ENCODE measurements around the gene TESK2.
"Not testable (repeated sequence)": the region's sequence is repeated elsewhere in the genome, so short reads cannot be mapped to it uniquely, and the experiment has no call there.

The TESK2 gene

DNA sequence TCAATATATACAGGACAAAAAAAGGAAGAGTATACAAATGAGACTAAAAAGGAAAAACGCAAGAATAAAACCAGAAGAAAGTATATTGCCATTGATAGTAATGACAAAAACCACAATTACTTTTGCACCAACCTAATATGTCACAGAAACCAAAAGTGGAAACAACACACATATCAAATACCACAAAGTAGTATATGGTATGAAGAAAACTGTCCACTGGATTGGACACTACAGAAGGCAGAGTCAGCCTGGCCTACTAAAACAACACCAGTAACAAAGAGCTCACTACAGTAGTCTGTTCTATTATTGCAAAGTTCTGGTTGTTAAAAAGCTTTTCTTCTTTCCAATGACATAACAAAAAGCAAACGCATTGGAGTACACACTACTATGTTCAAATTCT is 17.7 kb downstream of the TESK2 start:
- no peak for DNase-seq (ENCODE audit: low read depth)

DNA sequence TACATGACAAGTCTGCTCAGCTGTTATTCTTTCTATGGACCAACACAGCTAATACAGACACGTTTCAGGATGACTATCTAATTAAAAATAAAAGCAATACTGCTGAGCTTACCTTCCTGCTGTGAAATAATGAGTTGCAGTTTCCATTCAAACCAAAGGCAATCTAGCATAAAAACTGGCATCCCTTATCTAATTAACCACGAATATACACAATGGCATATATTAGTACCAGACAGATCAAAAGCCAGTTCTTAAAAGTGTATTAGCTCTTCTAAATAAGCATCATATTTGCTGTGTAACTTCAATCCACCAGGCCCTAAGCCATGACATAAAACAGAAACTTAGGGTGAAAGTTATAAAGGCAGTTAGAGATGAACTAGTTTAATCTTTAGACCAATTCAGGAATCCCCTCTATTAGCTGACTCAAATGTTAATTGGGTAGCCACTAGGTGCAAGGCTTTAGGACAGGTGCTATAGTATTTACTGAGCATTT is 20.6 kb downstream of the TESK2 start:
- DNase-seq (ENCODE audit: low read depth) = no peak

DNA sequence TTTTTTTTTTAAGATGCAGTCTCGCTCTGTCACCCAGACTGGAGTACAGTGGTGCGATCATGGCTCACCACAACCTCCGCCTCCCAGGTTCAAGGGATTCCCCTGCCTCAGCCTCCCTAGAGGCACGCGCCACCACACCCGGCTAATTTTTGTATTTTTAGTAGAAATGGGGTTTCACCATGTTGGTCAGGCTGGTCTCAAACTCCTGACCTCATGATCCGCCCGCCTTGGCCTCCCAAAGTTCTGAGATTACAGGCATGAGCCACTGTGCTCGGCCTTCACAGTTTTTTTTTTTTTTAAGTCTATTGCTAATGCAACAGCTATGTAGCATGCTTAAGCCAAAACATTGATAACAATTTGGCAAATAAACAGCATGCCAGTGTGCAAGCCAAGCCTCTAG is 23.6 kb downstream of the TESK2 start:
- not testable (repeated sequence) for DNase-seq (ENCODE audit: low read depth)

DNA sequence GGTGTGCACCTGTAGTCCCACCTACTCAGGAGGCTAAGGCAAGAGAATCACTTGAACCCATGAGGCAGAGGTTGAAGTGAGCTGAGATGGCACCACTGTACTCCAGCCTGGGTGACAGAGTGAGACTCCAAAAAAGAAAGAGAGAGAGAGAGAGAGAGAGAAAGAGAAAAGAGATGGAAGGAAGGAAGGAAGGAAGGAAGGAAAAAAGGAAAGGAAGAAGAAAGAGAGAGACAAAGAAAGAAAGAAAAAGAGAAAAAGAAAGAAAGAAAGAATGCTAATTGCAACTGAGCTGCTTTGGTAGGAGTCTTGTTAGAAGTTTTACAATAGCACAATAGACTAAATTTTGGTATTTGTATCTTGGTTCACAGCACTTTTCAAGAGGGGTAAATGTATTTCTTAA is 25.7 kb downstream of the TESK2 start:
- no peak for DNase-seq (ENCODE audit: low read depth)

DNA sequence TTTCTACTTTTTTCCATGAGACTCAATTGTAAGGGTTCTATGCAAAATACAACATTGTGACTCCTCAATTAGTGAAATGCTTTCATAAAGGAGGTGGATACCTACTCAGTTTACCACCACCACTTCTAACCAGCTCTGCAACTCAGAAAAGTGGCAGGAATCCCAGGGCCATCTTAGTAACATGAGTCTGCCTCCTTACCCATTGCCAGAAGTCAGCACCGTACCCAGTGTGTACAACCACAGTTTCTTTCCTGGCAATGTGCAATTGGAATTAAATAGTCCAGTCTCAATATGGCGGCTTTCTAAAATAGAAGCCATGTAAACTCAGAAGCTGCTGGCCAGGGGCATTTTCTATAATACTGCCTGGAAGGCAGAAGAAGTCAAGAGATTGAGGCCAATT is 32.1 kb downstream of the TESK2 start:
- DNase-seq (ENCODE audit: low read depth) = no peak

DNA sequence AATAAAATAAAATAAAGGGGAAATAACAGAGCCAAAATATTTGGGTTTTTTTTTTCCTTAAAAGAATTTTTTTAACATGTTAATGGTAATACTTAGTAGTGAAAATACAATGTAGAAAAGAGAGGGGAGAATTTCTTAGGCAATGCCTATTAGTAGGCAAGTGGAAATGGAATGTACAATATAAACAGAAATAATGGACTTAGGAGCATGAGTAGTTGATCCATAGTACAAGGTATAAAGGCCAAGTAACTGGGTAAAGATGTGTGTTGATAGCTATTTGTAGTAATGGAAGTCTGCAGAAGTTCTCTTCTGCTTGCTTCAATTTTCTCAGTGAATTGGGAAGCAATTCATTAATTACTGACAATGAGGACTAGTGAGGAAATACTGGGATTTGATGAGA is 34.4 kb downstream of the TESK2 start:
- no peak for DNase-seq (ENCODE audit: low read depth)

DNA sequence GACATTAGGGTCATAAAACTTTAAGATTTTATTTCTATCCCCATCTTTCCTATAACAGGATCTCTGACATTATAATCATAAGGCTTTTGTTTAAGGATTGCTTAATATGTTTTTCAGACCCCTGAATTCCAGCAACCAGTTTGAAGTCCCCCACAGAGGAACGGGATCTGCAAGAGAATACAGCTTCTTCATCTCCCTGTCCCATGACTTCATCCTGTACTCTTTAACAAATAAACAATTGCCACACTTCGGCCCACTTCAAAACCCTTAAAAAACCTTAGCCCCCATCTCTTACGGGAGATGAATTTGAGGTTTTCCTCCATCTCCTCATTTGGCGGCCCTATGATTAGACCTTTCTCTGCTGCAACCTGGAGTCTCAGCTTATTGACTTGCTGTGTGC is 35.8 kb downstream of the TESK2 start:
- no peak for DNase-seq (ENCODE audit: low read depth)

DNA sequence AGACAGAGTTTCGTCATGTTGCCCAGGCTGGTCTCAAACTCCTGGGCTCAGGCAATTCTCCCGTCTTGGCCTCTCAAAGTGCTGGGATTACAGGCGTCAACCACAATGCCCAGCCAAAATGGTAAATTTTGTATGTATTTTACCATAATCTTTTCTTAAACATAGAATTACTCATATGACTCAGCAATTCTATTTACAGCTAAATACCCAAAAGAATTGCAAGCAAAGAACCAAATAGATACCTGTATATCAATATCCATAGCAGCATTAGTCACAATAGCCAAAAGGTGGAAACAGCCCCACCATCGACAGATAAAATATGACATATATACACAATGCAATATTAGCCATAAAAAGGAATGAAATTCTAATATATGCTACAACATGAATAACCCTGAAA is 36.5 kb downstream of the TESK2 start:
- DNase-seq (ENCODE audit: low read depth) = no peak

DNA sequence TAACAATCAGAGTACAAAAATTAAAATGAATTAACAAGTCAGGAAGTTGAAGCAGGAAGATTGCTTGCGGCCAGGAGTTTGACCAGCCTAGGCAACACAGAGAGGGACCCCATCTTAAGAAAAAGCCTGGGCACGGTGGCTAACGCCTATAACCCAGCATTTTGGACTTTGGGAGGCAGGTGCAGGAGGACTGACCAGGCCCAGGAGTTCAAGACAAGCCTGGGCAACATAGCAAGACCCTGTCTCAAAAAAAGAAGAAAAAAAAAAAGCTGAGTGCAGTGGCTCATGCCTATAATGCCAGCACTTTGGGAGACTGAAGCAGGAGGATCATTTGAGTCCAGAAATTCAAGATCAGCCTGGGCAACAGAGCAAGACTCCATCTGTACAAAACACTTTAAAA is 38.5 kb downstream of the TESK2 start:
- DNase-seq (ENCODE audit: low read depth) = no peak

DNA sequence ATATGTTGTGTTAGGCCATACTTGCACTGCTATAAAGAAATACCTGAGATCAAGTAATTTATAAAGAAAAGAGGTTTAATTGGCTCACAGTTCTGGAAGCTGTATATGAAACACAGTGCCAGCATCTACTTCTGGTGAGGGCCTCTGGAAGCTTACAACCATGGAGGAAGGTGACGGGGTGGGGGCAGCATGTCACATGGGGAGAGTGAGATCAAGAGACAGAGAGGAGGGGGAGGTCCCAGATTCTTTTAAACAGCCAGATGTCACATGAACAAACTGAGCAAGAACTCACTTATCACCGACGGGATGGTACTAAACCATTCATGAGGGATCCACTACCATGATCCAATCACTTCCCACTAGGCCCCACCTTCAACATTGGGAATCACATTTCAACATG is 42.6 kb downstream of the TESK2 start:
- no peak for DNase-seq (ENCODE audit: low read depth)

DNA sequence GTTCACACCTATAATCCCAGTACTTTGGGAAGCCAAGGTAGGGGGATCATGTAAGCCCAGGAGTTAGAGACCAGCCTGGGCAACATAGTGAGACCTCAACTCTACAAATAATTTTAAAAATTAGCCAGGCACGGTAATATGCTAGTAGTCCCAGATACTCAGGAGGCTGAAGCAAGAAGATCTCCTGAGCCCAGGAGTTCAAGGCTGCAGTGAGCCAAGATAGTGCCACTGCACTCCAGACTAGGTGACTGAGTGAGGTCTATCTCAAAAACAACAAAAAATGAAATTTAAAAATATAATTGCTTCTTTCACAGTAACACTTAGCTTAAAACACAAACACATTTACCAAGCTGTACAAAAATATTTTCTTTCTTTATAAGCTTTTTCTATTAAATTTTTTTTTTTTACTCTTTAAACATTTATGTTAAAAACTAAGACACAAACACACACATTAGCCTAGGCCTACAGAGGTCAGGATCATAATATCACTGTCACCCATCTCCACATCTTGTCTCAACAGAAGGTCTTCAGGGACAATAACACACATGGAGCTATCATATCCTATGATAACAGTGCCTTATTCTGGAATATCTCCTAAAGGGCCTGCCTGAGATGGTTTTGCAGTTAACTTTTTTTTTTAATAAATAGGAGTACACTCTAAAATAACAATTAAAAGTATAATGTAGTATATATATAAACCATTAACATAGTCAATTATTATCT is 43.9 kb downstream of the TESK2 start:
- DNase-seq (ENCODE audit: low read depth) = no peak

DNA sequence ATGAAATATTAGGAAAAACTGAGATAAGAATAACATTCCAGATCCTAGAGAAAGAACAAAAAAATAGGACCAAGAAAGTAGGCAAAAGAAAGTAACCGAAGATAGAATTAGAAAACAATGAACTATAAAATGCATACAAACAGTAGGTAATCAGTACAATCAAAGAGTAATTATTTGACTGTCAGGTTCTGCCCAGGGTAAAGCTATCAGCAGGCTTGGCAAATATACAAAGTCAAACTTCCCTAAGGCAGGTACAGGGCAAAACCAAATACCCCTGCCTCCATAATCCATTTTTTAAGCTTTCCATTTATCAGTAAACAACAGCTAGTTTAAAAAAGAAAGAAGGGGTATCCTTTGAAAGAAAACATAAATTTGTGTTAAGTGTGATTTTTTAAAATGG is 44.4 kb downstream of the TESK2 start:
- DNase-seq (ENCODE audit: low read depth) = no peak

DNA sequence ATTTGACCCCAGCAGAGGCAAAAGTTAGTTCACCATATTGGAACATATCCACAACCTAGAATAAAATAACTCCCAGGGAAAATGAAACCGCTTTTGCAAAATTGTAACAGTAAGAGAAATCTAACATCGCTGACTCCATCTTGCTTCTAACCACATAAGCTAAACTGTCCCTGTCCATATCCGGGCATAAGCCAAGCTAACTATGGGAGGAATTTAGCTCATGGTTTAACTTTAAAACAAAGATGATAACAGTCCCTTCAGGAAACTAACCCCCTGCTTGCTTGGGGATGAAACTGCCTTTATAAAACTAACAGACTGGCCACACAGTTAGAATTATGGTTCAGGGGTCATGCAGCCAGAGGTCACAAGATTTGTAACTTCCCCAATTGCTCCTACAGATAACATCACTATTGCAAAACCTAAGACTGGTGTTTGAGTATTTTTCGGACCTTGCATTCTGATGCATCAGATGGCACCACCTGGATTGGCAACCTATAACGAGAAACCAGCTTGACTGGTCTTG is 46.3 kb downstream of the TESK2 start:
- no peak for DNase-seq (ENCODE audit: low read depth)

DNA sequence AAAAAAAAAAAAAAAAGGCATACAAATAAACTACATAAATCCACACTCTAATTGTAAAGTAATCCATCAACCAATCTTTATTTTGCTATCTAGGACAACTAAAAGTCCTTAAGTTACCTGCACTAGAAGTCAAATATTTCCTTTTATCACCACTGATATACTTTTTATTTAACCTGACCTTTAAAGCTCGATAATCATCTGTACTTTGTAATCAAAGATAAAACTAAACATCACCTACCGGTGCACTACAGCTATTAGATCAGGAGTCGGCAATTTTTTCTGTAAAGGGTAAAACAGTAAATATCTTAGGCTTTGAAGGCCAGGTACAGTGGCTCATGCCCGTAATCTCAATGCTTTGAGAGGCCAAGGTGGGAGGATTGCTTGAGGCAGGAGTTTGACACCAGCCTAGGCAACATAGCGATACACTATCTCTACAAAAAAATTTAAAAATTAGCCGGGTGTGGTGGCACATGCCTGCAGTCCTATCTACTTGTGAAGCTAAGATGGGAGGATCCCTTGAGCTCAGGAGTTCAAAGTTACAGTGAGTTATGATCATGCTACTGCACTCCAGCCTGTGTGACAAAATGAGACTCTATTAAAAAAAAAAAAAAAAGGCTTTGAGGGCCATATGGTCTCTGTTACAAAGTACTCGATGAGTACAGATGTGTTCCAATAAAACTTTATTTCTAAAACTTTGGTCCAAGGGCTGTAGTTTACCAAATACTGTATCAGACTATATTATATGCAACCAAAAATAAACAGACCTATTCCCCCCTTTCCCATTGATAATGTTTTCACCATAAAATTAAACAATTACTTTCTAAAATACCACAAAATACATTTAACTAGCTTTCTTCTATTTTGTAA is 47.1 kb downstream of the TESK2 start:
- DNase-seq (ENCODE audit: low read depth) = no peak

DNA sequence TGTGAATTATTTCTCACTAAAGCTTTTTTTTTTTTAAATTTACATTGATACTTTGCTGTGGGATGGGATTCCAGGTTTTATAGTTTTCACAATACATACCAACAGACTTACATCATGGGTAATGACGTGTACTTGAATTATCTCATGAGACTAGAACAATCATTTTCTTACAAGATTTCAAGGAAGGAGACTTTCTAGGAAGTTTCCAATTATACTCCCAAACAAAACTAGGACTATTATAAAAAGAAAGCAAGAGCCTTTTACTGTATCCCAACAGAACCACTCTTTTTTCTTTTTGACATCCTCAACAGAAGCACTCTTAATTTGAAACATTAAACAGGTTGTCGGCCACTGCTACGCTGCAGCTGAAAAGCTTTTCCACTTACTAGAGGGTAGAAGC is 48.7 kb downstream of the TESK2 start:
- no peak for DNase-seq (ENCODE audit: low read depth)

DNA sequence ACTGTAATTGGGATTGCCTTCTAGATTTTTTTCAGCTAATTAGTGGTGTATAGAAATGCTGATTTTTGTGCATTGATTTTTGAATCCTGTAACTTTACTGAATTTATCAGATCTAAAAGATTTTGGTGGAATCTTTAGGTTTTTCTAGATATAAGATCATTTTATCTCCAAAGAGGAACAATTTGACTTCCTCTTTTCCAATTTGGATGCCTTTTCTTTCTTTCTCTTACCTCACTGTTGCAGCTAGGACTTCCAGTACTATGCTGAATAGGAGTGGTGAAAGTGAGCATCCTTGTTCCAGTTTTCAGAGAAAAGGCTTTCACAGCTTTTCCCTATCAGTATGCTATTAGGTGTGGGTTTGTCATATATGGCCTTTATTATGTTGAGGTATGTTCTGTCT is 53.6 kb downstream of the TESK2 start:
- no peak for DNase-seq (ENCODE audit: low read depth)

DNA sequence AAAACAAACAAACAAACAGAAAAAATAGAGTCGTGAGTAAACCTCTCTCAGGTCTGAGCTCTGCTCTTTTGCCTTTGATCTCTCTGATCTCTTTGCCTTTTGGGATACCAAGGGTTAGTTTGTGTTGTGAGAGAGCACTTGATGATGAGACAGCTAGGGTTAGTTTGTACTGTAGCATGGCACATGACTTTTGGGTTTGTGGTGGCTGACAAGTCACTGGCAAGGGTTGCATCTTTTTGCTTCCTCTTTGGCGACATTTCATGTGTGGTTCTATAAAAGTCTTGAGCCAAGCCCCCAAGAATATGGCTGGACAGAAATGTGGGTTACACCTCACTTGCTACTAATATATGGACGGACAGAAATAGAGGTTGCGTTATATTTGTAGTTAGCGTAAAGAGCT is 60.5 kb downstream of the TESK2 start:
- DNase-seq (ENCODE audit: low read depth) = no peak

DNA sequence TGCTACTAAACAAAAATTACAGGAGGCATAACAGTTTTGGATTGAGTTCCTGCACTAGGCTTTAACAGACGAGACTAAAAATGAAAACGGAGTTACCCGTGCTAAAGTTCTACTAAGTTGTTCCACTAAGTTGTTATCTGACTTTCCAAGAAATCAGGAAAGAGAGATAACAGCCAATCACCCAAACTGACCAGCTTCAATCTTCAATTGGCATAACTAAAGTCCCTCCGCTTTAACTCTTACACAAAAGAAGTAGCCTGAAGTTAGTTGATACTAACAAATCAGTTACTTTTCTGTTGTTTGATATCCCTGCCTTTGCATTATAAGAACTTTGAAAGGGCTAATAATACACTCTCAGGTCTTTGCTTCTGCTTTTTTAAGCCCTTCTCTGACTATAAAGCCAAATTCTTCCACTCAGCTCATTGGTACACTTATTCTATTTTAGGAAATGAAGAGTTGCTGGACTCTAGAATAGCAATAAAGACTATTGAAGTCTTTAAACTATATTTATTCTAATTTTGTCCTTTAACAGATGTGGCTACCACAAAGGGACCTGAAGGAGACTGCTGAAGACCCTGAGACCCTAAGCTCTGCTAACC is 61.3 kb downstream of the TESK2 start:
- no peak for DNase-seq (ENCODE audit: low read depth)

DNA sequence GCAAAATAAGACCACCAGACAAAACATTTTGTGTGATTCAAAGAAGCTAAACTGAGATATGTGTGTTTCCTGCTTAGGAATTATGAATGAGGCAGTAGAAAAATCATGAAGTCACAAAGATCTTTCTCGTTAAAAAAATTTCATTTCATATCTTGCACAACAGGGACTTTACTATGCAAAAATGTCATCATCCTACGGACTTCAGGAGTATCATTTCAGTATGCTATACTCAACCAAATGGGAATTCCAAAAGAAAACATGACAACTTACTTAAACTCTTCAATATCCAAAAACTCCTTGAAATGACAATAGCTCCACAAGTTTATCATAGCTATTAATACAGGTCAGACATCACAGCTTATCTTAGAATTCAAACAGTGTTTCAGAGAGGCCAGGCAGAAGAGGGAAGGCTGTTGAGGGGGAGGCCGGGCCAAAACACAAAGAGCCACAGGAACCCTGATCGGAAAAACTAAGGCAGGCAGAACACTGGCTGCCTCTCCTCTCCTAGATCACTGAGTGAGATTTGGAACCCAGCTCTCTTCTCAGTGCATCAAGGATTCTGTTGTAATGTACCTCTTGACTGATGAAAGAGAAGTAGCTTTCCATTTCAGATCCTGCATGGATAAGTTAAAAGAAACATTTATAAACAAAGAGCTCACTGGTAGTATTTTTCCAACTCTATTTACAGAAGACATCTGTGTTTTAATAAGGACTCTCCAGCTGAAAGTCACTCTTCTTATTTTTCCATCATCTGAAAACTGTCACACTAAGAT is 66.9 kb downstream of the TESK2 start:
- DNase-seq (ENCODE audit: low read depth) = no peak

DNA sequence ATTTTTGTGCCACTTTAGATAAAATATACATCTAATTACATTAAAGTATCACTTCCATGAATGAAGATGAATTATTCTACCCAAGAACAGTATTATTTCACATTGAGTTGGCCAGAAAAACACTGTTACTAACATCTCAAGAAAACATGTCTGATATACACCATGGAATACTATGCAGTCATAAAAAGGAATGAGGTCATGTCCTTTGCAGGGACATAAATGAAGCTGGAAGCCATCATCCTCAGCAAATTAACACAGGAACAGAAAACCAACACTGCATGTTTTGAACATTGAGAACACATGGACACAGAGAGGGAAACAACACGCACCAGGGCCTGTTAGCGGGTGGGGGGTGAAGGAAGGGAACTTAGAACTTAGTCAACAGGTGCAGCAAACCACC is 69.0 kb downstream of the TESK2 start:
- no peak for DNase-seq (ENCODE audit: low read depth)

DNA sequence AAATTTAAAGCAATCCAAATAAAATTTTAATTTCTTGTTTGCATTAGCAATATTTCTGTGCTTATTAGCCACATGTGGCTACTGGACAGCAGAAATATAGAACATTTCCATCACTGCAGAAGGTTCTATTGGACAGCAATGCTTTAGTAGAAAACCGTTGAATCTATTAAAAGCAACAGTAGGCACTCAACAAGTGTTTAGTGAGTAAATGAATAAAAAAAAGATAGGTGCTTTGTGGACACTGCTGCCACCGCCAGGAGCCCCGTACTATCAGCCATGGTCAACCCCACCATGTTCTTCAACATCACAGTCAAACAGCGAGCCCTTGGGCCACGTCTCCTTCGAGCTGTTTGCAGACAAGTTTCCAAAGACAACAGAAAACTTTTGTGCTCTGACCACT is 76.2 kb downstream of the TESK2 start:
- DNase-seq (ENCODE audit: low read depth) = no peak

DNA sequence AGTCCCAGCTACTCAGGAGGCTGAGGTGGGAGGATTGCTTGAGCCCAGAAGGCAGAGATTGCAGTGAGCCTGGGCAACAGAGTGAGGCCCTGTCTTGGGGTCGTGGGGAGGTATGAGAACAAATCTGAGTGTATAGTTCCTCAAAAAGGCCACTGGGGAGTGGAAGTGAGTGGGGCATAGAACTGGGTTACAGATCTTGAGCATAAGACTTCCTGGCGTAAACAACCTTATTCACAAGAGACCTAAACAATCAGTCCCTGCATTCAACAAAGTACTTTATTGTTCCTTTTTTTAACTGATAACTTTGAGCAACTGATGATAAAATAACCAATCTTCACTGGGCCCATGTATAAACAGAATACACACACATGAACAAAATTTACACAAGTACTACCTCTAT is 78.1 kb downstream of the TESK2 start:
- no peak for DNase-seq (ENCODE audit: low read depth)
